HG02642 (cell line): Measurements from ENCODE around the gene UTP3.
A peak's percentile ranks its signal among the peaks of the same experiment; 100 is the strongest.
"Not testable (repeated sequence)": the region's sequence is repeated elsewhere in the genome, so short reads cannot be mapped to it uniquely, and the experiment has no call there.

Source experiments
- ATAC-seq: cut with Tn5 transposase; IDR thresholded peaks from one replicate; pipeline ENCODE4 v1.9.1; 2021; ENCODE audit warnings: mild to moderate bottlenecking; ENCODE audit not compliant: unreplicated experiment, poor library complexity

UTP3 gene, protein sequence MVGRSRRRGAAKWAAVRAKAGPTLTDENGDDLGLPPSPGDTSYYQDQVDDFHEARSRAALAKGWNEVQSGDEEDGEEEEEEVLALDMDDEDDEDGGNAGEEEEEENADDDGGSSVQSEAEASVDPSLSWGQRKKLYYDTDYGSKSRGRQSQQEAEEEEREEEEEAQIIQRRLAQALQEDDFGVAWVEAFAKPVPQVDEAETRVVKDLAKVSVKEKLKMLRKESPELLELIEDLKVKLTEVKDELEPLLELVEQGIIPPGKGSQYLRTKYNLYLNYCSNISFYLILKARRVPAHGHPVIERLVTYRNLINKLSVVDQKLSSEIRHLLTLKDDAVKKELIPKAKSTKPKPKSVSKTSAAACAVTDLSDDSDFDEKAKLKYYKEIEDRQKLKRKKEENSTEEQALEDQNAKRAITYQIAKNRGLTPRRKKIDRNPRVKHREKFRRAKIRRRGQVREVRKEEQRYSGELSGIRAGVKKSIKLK

DNA sequence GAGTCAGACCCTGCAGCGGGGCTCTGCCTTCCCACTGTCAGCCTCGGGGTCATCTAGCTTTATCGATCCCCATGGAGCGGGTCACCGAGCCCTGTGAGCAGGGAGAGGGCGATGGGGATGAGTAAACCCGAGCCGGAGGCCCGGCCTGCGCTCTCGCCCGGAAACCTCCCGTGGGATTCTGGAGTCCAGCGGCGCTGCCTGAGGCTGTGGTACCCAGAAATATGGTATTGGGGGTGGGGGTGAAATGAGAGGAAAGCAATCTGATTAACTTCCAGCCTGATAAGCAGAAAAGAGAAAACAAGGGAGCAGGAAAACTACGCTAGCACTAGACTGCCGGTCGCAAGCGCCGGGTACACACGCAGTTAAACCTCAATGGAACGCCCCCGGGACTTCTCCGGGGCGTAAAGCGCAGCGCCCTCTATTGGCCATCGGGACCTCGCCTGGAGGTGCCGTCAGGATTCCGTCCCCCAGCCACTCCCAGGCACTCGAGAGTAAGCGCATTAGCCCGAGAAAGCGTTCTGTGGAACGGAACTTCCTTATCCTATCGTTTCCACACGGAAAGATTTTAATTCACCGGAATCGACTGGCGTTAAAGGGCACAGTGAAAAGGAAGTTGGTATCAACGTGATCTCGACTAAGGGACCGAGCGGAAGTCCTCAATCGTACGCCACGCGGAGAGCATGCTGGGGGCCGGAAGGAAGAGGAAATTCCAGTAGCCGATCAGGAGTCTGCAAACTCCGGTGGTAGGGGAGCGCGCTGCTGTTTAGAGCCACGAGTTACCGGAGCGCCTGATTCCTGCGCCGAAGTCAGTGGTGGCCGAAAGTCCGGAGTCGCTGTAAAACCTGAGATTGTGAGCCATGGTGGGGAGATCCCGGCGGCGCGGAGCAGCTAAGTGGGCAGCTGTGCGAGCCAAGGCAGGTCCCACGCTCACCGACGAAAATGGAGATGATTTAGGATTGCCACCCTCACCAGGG is at the start of gene UTP3:
Gene UTP3, plus strand, starts transcription at position 712 of the 974 bp plus-strand sequence. Its CDS starts 146 bp downstream, at position 858.
- ATAC-seq: peak; percentile 94

DNA sequence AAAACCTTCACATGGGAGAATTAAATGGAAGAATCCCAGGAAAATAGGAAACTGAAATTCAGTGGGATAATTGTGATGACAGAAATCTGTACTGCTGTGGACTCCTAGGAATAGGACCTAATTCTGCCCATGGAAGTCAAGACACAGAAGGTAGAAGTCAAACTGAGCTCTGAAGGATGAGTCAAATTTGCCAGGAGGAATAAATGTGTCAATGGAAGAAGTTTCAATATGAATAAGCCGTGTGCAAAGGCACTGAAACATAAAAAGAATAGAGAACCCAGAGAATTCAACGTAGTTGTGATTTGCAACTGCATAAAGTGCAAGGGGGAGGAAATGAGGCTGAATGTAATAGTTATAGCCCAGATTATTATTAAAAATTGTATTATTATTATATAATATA is 48.1 kb upstream of the UTP3 start:
- no peak for ATAC-seq

DNA sequence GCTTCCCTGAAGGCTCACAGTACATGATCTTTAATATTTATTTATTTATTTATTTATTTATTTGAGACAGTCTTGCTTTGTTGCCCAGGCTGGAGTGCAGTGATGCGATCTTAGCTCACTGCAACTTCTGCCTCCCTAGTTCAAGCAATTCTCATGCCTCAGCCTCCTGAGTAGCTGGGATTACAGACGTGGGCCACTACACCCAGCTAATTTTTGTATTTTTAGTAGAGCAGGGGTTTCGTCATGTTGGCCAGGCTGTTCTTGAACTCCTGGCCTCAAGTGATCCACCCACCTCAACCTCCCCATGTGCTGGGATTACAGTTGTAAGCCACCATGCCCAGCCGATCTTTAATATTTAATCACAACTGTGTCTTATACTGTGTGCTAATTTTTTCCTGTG is 37.6 kb upstream of the UTP3 start:
- not testable (repeated sequence) for ATAC-seq

DNA sequence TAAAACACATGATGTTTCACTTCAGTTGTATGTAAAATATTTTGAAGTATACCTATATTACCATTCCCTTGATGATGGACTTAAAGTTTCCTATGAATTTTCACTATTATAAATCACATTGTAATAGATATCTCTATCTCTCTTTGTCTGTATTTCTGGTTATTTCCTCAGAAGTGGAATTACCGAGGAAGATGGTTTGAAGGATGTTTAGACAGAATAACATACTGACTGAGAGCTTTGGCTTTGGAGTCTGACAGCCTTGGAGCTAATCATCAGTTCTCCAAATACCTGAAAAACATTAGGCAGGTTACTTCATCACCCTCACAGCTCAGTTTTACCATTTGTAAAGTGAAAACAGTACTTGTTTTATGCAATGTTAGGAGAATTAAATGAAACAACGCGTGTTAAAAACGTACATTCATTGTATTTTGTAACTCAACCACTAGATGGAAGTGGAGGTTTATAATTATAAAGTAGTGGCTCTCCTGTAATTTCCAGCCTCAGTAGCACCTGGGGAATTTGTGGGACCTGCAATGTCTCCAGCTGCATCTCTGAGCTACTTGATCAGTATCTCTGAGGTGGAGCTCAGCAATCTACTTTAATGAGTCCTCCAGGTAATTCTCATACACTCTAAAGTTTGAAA is 36.3 kb upstream of the UTP3 start:
- peak; percentile 42 for ATAC-seq

DNA sequence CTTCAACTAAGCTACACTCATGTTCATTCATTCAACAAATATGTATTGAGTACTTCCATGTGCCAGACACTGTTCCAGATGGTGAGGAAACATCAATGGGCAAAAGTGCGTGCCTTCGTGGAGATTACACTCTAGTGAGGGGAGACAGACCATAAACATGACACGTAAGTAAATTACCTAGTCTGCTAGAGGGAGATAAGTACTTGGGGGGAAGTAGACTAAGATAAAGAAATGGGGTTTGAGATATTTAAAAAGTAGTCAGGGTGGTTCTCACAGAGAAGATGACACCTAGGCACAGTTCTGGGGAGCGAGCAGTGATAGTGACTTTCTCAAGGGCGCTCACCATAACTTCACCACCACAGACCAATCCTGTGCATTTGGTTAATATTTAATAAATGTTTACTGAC is 33.7 kb upstream of the UTP3 start:
- no peak for ATAC-seq

DNA sequence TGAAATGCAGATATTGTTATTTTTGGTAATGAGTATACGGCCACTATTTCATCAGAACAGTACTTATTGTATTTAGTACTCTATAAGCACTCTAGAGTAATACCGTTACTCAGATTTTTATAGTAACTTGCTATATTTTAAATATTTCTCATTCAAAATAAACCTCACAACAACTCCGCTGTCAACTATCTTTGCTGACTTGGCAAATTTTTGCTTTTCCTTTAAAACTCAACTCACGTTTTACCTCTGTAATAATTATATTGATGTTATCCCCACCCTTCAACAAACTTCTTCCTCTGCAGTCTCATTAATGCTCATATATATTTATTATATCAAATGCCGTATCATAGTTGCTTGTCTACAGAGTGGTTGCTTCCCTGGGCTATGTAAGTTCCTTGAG is 31.0 kb upstream of the UTP3 start:
- ATAC-seq: no peak

DNA sequence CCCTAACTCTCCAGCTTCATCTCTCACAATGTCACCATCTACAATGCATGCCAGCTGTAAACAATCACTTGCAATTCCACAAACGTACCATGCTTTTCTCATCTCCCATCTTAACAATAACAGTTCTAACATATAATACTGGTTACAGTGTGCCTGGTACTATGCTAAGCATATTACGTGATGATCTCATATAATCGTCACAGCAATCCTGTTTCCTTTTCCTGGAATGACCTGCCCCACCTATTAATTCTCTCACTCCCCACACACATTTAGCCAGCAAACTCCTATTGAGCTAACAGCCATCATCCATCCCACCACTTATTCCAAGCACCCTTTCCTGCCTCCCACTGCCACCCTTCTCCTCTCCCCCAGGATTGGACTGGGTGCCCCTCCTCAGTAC is 29.9 kb upstream of the UTP3 start:
- no peak for ATAC-seq

DNA sequence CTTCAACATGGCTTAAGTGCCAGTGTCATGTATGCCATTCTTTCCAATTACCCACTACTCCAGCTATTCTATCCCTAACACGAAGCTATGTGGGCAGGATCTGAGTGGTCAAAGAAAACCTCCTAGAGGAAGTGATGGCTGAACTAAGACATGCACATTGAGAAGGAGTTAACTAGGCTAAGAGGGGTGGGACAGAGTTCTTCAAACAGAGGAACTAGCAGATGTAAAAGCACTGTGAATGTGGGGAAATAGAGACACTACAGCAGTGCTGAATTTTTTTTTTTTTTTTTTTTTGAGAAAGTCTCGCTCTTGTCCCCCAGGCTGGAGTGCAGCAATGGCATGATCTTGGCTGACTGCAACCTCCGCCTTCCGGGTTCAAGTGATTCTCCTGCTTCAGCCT is 28.2 kb upstream of the UTP3 start:
- ATAC-seq: no peak

DNA sequence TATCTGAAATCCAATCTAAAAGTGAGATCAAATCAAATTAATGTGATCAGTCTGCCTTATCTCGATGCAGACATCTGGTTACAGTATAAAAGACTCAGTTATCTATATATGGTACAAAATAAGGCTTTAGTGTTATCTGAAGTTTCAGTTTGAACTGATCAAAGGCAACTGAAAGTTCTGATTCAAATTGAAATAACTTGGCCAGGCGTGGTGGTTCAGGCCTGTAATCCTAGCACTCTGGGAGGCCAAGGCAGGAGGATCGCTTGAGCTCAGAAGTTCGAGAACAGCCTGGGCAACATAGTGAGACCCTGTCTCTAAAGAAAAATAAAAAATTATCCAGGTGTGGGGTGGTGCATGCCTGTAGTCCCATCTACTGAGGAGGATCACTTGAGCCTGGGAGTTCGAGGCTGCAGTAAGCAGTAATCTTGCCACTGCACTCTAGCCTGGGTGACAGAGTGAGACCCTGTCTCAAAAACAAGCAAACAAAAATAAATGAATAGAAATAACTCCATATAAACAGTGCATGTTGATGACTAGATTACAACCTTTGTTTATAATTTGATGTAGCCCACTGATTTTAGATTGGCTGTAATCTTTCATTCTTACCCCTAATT is 26.9 kb upstream of the UTP3 start:
- ATAC-seq: peak; percentile 78

DNA sequence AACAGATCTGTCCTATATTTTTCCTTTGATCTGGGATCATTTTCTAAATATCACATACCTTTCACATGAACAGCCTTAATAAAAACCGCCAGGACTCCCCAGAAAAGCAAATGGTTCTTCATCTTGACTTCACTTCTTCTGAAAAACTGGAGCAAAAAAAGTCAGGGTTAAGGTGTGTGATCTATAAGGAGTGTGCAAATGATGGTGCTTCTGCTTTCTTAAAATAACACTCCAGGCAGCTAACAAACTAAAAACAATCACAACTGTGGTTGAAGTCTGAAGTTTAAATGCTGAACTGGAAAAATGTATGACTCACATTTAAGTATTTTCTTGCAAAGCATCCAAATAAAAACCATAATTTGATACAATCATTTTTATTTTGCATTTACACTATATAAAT is 22.0 kb upstream of the UTP3 start, which contains the start of gene JCHAIN:
Gene JCHAIN, minus strand, starts transcription at position 140 of the 400 bp plus-strand sequence. Its CDS starts 18 bp downstream, at position 122.
- peak; percentile 64 for ATAC-seq

DNA sequence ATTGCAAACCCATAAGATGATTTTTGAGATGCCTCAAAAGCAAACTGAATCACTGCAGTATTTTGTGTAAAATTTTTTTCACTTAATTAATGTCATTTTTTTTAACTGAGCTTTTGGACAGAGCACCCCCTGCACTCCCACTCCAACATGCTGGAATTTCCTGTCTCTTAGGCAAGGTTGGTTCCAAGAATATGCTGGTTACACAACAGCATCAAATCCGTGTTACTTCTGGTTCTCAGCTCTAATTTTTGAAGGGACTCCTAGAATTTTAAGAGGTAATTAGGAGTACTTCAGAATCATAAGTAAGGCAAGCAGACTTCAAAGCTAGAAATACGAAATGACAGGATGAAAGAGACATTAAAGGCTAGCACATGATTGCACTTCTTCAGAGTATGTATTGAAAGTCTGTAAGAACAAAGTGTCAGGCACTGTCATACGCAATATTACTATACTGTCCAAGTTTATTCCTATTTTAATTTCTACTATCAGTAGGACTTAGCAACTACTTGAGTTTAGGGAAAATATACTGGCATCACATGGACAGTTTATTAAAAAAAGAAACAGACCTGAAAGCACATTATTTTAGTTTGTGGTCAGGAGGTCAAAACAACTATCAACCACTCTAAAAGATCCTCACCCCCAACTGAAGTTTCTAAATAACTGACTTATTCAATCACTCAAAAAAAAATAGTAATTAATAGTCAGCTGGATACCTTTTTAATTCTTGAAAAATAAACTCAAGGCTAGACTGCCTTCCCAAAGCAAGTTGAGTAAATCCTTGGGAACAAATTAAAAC is 20.4 kb upstream of the UTP3 start:
- ATAC-seq: peak; percentile 38

DNA sequence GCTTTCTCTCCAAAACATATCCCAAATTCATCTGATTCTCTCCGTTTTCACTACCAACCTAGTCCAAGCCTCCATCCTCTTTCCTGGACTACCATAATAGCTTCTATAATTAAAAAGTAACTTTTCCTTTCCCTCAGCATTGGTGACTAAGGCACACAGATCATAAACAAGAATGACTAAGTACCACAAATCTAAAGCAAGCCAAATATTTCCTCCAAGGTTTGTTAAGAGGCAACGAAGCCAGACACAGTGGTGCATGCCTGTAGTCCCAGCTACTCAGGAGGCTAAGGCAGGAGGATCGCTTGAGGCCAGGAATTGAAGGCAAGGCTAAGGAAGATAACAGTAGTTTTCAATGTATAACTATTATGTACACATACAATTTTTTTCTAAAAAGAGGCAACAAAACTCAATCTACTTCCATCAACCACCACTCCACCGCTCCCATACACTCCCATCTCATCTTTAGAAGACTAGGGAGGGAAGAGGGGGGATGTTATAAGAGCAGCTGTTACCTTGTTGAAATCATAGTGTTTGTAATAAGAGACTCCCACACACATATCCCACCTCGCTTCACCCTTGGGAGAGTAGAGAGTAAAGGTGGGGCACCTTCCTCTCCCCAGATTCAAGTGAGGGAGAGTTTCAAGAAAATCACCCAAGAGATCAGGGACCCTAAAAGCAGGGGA is 17.9 kb upstream of the UTP3 start:
- no peak for ATAC-seq

DNA sequence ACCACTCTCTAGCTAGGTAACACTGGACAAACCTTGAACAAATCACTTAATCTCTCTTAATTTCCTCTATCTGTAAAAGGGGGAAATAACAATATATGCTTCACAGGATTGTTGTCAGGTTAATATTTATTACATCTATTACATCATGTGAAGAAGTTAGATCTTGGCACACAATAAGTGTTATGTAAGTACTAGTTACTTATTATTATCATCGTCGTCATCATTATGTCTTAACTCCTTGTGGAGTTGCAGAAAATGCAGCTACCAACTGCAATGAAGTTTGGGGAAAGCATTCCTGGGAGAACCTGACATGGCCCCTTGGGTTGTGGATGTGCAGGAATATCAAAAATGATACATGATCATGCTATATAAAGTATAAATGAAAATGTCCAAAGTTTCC is 17.2 kb upstream of the UTP3 start:
- no peak for ATAC-seq

DNA sequence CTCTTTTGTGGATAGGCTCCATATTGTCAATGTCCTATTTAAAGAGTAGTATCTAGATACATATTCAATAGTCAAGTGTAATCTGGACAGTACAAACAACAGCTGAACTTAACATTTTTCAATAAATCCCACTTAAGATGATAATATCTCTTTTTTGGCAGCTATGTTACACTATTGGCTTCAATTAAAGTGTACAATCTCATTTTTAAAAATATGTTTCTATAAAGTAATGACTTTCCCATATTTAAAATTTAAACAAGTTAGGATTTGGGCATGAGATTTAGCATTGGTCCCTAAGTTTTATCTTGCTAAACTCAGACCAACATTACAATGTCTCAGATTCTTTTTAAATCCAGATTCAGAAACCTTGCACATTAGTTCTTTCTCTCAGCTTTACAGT is 14.1 kb upstream of the UTP3 start:
- no peak for ATAC-seq

DNA sequence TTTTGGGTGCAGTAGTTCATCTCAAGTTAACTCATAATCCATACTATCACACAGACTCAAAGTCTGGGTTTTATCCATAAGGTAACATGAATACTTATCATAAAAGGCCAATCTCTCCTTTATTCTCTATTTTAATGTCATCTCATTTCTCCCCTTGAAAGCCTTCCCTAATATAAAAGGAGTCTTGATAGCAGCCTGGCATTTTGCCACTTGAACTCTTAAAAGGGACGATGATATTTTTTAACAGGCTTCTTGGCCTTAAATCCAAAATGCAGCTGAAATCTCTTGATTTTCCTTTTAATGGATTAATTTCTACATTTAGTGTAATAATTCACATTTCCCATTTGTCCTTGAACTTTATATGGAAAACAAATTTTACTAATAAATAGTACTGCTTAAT is 13.6 kb upstream of the UTP3 start:
- no peak for ATAC-seq

DNA sequence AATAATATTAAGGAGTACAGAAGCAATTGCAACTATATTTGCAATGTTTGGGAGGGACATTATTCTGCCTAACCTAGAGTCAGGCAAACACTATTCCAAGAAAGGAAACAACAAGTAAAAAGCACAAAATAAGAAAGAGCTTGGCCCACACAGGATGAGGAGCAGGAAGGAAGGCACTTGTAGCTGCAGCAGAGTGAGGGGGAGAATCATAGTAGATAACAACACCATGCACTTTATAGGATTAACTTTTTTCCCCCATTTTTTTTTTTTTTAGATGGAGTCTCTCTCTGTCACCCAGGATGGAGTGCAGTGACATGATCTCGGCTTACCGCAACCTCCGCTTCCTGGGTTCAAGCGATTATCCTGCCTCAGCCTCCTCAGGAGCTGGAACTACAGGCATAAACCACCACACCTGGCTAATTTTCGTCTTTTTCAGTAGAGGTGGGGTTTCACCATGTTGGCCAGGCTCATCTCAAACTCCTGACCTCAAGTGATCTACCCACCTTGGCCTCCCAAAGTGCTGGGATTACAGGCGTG is 11.7 kb upstream of the UTP3 start:
- no peak for ATAC-seq

DNA sequence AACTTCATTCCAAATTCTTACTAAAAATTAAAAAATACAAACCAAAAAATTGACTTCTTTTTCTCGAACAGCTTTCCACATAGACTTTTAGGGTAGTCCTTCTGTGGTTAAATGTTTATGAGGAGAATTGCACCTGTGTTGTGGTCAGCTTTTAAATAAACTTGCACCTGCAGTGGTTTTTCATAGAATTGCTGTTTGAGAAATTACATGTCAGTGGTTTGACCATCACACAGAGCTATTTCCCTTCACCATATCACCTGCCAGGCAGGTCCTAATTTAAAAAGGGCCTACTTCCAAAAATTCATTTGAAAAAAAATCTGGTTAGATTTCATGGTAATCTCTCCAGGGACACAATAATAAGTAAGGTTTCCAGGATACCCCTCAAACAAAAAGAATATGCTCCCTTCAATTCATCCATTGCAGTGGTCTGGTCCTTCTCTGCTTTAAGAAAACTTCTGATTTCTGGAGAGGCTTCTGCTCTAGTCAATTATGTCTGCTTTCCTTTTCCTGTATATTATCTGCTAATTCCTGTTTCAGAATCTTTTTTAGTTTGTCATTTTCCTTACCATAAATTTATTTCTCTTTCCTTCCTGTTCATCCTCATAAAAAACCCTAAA is 9.8 kb upstream of the UTP3 start:
- ATAC-seq: peak; percentile 79

DNA sequence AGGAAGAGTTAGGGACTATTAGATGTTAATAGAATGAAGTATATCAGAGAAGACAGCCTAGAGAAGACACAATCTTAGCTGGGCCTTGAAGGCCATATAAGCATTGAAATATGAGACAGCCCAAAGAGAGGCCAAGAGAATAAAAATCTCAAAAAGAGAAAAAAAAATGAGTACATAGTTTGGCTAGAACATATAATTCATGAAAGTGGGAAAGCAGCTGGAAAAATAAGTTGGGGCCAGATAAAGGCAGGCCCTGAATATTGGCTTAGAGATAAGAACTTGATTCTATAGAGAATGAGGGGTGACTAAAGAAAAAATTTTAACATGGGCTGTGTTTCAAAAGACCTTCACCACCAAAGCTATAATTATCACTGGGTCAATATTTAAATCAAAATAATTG is 7.4 kb upstream of the UTP3 start:
- ATAC-seq: no peak
